GM10266 (cell line): ENCODE results near the gene FERMT3.

Experiments used
- DNase-seq: peaks from one replicate; pipeline ENCODE4 v3.0.0; 2012; ENCODE audit errors: extremely low spot score
- TF ChIP-seq, protein P1 (sequence below): IDR thresholded peaks from 2 replicates; pipeline ENCODE4 v1.5.1; 2012; ENCODE audit warnings: mild to moderate bottlenecking, low read depth; ENCODE audit not compliant: control insufficient read depth, insufficient read depth; ENCODE audit errors: missing control alignments

The FERMT3 gene

DNA sequence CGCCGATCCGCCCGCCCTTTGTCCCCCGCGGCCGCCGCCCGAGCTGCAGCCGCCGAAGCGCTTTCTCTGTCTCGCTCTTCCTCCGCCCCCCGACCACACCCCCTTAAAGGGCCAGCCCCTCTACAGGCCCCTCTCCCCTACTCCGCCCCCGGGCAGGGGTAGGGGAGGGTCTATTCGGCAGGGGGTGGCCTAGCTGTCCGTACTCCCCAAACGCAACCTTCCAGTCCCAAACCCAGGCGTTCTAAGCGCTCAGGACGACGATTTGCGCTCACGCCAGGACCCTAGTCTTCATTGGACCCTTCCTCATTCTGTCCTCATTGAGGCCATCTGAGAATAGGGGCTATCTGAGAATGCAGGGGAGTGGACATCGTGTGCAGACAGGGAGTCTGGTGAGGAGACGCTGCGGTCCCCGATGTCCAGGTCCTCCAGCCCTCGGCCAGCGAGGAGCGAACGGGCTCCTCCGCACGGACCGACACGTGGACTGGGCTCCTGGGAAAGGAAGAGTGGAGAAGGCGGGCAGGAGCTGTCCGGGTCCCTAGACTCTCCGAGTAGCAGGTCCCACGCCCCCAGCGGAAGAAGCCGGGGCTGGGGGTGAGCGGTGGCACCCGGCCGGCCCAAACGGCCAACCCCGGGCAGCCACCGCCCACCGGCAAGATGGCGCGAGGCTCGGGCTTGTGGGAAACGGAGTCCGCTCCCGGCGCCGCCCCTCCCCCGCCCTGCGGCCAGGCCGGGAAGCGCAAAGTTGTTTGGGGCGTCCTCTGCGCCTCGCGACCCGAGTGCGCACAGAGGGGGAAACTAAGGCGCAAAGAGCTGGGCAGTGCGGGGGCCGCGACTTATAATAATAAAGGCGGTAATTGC lies 40.6 kb downstream of the FERMT3 start, which contains the start of gene PPP1R14B:
Gene PPP1R14B, minus strand, starts transcription at position 73 of the 858 bp plus-strand sequence. CDS start 270 bp downstream, outside the sequence.
- DNase-seq, result peak; percentile 92
- TF ChIP-seq, protein P1, sequence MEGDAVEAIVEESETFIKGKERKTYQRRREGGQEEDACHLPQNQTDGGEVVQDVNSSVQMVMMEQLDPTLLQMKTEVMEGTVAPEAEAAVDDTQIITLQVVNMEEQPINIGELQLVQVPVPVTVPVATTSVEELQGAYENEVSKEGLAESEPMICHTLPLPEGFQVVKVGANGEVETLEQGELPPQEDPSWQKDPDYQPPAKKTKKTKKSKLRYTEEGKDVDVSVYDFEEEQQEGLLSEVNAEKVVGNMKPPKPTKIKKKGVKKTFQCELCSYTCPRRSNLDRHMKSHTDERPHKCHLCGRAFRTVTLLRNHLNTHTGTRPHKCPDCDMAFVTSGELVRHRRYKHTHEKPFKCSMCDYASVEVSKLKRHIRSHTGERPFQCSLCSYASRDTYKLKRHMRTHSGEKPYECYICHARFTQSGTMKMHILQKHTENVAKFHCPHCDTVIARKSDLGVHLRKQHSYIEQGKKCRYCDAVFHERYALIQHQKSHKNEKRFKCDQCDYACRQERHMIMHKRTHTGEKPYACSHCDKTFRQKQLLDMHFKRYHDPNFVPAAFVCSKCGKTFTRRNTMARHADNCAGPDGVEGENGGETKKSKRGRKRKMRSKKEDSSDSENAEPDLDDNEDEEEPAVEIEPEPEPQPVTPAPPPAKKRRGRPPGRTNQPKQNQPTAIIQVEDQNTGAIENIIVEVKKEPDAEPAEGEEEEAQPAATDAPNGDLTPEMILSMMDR, result no peak

DNA sequence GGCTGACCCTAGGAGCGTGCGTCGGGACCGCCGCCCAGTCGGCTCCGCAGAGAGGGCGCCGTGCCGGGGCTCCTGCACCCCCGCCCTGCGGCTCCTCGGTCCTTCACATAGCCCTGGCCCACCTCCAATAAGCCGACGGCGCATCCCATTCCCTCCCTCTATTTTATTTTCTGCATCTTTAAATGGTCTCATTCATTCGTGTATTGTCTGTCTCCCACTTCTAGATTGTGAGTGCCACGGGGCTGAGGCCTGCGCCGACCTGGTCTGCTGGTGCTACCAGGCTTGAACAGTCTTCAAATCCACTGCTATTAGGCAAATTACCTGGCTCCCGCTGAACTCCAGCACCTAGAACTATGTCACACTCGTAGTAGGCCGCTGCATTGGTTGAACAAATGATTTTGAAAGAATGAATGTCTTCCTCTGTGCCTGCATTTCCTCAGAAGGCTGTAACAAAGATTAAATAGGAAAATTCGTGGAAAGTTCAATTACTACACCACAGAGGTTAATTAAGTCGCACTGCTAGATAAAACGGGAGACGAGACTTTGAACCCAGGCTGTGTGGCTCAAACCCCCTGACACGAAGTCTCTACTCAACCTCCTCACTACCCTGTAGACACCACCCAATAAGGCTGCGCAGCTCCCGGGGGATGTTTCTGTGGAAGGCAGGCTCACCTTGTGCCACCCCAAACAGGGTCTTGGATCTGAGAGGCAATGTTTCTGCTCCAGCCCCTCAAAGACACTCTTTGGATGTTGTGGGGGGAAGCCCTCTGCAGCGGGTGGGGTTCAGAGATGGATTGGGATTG lies 41.4 kb downstream of the FERMT3 start:
- TF ChIP-seq, protein P1, result no peak
- DNase-seq, result no peak

DNA sequence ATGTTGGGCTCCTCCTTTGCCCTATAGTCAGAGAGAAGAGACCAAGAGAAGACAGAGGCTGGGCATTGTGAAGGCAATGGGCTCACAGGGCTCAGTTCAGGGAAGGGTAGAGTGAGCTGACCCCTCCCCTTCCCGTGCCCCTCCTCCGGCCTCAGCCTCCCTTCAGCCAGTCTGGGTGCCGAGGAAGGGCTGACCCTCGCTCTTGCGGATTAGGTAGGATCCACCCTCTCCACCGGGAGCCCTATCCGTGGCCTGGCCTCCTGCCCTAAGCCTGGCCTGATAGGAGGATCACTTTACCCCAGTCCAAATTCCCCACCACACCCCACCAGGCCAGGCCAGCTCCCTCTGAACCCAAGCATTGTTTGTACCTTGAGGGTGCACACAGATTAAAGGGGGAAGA lies 42.1 kb downstream of the FERMT3 start:
- TF ChIP-seq, protein P1, result no peak
- no peak for DNase-seq

DNA sequence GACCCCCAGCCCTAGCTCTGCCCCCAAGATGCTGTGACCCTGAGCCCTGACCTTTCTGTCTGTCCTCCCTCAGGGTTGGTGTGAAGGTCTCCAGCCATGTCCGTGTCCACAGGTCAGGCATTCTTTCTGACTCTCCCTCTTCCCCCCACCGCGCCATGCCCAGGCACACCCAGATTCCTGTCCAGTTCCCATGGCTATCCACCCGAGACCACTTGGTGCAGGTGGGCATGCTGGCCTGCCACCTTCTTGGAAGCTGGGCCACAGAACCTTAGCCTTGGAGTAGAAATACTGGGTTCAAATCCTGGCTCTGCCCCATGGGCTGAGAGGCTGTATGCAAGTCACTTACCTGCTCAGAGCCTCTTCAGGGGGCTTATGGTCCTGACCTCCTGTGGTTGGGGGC lies 42.5 kb downstream of the FERMT3 start:
- TF ChIP-seq, protein P1, result no peak

DNA sequence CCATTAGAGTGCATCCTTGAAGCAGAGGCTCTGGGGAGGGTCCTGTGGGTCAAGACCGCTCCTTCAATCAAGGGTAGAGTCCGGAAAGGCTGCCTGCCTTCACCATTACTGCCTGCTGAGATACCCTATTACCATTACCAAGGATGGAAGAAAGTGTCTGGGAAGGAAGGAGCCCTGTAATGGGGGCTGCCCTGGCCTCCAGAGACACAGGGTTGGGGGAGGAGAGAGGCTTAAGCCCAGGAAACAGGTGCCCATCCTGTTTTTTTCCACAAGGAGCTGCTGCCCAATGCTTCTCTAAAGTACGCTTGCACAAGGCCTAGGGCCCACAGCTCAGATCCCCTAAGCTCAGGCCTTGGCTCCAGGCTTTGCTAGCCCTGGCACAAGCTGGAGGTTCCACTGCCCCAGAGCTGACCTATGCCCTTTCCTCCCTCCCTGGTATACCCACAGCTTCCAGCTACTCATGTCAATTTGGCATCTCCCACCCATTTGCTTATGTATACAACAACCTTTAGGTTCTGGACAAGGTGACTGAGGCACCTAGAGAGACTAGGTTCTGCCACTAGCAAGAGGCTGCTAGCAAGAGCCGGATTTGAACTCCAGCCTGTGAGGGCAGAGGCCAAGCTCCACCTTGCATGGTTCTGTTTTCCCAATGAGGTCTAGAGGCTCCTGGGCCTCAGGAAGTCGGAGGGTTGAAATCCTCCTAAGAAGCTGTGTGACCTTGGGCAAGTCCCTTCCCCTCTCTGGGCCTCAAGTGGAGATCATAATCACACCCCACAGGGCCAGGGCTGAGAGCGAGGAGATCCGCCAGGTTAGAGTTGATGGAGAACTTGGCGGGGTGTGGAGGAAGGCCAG lies 43.3 kb downstream of the FERMT3 start:
- no peak for DNase-seq
- TF ChIP-seq, protein P1, result no peak

More for the DNA sequence above, 42.5 kb downstream of the FERMT3 start:
- DNase-seq, result no peak

DNA sequence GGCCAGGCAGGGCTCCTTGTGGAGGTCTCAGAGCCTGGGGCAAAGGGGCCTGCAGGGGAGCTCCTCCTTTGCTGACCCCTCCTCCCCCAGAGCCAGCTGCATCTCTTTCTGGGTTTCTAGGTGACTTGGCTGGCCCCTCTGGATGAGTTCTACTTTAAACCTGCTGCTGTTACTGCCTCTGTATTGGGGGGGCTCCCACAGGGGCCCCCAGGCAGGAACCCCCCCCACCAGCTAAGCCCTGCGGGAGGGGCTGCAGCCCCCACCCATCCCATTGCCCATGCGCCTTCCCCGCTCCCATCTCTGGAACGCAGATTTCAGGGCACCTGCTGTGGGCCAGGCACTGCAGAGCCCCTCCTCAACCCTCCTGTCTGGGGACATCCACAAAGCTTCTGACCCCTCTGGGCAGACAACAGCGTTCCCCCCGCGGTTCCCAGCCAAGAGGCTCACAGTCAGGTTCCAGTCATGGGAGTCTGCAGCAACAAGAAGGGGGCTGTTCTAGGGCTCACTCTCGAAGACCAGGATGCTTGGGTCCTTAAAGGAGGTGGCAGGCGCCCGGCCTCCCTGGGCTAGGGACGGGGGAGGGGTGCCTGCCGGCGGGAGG lies 44.0 kb downstream of the FERMT3 start:
- no peak for DNase-seq
- TF ChIP-seq, protein P1, result no peak
